ENCODE data around the gene OR2H2.
A peak's percentile ranks its signal among the peaks of the same experiment; 100 is the strongest.

OR2H2 gene

DNA sequence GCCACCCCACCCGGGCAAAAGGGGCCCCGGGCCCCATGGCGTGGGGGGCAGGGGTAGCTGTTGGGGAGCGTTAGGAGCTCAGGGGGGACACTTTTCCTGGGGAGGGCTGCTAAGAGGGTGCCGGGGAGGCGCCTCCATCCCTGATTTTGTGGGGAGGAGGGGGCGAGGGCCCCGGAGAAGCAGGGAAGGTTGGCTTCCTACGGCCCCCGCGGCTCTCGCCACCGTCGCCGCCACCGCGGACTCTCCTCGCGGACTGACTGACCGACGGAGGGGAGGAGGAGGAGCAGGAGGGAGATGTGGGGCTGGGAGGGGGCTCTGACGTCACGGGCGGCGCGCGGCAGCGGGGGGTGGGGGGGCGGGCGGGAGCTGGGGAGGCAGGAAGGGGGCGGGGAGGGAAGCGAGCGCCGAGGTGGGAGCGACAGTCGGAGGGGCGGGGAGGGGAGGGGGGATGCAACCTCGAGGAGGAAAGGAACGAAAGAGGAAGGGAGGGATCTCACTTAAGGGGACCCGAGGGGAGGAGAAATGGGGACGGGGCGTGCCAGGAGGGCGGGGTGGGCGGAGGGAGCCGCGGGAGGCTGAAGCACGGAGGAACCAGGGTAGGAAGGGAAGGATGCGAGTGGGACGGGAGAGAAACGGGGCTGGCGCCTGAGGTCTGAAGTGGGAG lies 43.0 kb downstream of the OR2H2 start:
- TF ChIP-seq, protein P1, sequence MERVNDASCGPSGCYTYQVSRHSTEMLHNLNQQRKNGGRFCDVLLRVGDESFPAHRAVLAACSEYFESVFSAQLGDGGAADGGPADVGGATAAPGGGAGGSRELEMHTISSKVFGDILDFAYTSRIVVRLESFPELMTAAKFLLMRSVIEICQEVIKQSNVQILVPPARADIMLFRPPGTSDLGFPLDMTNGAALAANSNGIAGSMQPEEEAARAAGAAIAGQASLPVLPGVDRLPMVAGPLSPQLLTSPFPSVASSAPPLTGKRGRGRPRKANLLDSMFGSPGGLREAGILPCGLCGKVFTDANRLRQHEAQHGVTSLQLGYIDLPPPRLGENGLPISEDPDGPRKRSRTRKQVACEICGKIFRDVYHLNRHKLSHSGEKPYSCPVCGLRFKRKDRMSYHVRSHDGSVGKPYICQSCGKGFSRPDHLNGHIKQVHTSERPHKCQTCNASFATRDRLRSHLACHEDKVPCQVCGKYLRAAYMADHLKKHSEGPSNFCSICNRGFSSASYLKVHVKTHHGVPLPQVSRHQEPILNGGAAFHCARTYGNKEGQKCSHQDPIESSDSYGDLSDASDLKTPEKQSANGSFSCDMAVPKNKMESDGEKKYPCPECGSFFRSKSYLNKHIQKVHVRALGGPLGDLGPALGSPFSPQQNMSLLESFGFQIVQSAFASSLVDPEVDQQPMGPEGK (CRISPR knock-in tag; IDR thresholded peaks at IDR 0.05; ENCODE audit: borderline replicate concordance) = peak; percentile 72; the same call in 1 of the 2 replicates
- TF ChIP-seq GLIS3 (CRISPR knock-in tag; IDR thresholded peaks at IDR 0.05) = no peak
- TF ChIP-seq ISL1 (CRISPR knock-in tag; IDR thresholded peaks at IDR 0.05) = no peak
- no peak for TF ChIP-seq TCF4 (CRISPR knock-in tag; IDR thresholded peaks at IDR 0.05; ENCODE audit: borderline replicate concordance)
- ATAC-seq = peak; percentile 48

DNA sequence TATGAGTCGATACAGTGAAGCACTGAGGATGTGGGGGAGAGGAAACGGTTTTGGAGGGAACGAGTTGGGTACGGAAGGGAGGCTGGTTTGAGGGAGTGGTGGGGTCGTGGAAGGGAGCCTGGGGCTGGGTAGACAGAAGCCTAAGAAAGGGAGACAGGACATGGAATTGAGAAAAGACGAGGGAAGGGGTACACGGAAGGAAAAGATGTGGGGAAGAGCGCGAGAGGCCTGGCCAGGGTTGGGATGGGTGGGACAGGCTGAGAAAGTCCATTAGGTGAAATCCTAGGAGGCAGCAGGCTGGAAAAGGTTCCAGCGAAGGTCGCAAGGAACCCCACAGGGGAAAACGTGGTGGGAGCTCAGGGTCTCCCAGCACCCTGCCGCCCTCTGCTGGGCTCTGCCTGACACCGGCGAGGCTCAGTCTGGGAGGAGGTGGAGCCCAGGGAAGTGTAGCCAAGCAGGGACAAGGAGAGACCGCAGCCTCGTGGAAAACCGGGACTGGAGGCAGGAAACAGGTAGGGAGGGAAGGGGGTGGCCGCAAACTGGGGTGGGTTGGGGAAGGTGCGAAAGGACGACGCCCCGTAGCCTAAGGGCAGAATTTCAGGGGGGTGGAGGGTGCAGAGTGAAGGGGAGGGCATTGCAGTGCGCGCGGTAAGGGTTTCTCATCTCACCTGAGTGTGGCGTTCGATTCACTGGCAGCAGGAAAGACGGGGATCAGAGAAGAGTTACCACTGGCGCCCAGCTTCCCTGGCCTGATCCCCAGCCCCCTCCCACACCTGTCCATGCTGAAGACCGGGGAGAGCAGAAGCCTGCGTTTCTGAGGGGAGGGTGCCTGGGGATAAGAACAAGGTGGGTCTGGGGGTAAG lies 43.7 kb downstream of the OR2H2 start:
- no peak for TF ChIP-seq SNAI2 (CRISPR knock-in tag; IDR thresholded peaks at IDR 0.05)
- no peak for TF ChIP-seq ZNF565 (CRISPR knock-in tag; conservative IDR thresholded peaks at IDR 0.05; ENCODE audit: low read depth)
- no peak for TF ChIP-seq ZFP30 (CRISPR knock-in tag; IDR thresholded peaks at IDR 0.05)
- TF ChIP-seq, protein P1 (CRISPR knock-in tag; IDR thresholded peaks at IDR 0.05; ENCODE audit: borderline replicate concordance) = no peak
- TF ChIP-seq ZC3H10 (CRISPR knock-in tag; IDR thresholded peaks at IDR 0.05) = no peak
- TF ChIP-seq RARB (CRISPR knock-in tag; IDR thresholded peaks at IDR 0.05) = no peak
- no peak for TF ChIP-seq ZNF70 (CRISPR knock-in tag; IDR thresholded peaks at IDR 0.05)
- TF ChIP-seq, protein P2, sequence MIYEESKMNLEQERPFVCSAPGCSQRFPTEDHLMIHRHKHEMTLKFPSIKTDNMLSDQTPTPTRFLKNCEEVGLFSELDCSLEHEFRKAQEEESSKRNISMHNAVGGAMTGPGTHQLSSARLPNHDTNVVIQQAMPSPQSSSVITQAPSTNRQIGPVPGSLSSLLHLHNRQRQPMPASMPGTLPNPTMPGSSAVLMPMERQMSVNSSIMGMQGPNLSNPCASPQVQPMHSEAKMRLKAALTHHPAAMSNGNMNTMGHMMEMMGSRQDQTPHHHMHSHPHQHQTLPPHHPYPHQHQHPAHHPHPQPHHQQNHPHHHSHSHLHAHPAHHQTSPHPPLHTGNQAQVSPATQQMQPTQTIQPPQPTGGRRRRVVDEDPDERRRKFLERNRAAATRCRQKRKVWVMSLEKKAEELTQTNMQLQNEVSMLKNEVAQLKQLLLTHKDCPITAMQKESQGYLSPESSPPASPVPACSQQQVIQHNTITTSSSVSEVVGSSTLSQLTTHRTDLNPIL (CRISPR knock-in tag; IDR thresholded peaks at IDR 0.05; ENCODE audit: low read depth) = no peak
- no peak for TF ChIP-seq CSDC2 (CRISPR knock-in tag; IDR thresholded peaks at IDR 0.05)
- TF ChIP-seq ZNF8 (CRISPR knock-in tag; IDR thresholded peaks at IDR 0.05) = no peak
- no peak for TF ChIP-seq ESRRG (CRISPR knock-in tag; IDR thresholded peaks at IDR 0.05)
- no peak for TF ChIP-seq ZFP3 (CRISPR knock-in tag; IDR thresholded peaks at IDR 0.05)
- TF ChIP-seq OSR1 (CRISPR knock-in tag; IDR thresholded peaks at IDR 0.05) = no peak
- no peak for TF ChIP-seq ARNTL (CRISPR knock-in tag; IDR thresholded peaks at IDR 0.05; ENCODE audit: borderline replicate concordance, low read depth)
- TF ChIP-seq, protein P3, sequence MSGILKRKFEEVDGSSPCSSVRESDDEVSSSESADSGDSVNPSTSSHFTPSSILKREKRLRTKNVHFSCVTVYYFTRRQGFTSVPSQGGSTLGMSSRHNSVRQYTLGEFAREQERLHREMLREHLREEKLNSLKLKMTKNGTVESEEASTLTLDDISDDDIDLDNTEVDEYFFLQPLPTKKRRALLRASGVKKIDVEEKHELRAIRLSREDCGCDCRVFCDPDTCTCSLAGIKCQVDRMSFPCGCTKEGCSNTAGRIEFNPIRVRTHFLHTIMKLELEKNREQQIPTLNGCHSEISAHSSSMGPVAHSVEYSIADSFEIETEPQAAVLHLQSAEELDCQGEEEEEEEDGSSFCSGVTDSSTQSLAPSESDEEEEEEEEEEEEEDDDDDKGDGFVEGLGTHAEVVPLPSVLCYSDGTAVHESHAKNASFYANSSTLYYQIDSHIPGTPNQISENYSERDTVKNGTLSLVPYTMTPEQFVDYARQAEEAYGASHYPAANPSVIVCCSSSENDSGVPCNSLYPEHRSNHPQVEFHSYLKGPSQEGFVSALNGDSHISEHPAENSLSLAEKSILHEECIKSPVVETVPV (CRISPR knock-in tag; IDR thresholded peaks at IDR 0.05) = no peak
- peak; percentile 74 for ATAC-seq

DNA sequence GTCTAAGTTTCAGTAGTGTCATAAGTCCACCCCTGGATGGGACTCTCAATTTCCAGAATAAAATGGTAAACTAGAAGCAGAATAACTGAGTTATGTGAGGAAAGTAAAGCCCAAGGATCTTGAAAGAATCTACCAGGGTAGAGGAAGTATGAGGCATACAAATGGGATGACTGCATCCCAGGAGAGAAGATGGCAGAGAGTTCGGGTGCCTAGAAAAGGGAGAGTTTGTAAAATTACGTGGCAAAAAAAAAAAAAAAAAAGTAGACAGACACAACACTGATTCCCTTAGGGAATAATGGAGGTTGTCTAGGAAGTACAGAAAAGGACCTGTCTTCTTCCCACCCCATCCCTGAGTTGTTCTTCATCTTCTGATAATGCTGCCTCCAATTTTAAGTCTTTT lies 44.6 kb downstream of the OR2H2 start:
- ATAC-seq = no peak
- TF ChIP-seq ARNTL (CRISPR knock-in tag; IDR thresholded peaks at IDR 0.05; ENCODE audit: borderline replicate concordance, low read depth) = no peak
- no peak for TF ChIP-seq BACH2 (CRISPR knock-in tag; IDR thresholded peaks at IDR 0.05; ENCODE audit: borderline replicate concordance)
- no peak for TF ChIP-seq TCF4 (CRISPR knock-in tag; IDR thresholded peaks at IDR 0.05; ENCODE audit: borderline replicate concordance)
- no peak for TF ChIP-seq ESRRG (CRISPR knock-in tag; IDR thresholded peaks at IDR 0.05)

DNA sequence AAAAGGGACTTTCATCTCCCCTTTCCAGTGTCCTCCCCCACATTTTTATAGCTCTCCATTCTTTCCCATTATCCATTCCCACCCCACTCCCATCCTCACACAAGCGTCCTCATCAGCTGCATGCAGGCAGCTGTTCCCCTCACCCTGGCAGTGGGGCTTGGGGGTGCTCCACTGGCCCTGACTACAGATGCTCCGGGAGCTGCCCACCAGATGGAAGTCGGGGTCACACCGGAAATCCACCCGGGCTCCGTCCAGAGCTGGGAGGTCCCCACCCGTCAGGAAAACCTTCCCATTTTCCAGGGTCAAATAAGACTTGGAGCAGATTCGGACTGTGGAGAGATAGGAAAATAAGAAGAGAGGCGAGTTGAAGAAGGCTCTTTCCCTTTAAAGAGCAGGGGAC lies 45.4 kb downstream of the OR2H2 start:
- no peak for TF ChIP-seq SNAI2 (CRISPR knock-in tag; IDR thresholded peaks at IDR 0.05)
- TF ChIP-seq GLIS3 (CRISPR knock-in tag; IDR thresholded peaks at IDR 0.05) = no peak
- TF ChIP-seq CSDC2 (CRISPR knock-in tag; IDR thresholded peaks at IDR 0.05) = no peak
- TF ChIP-seq ESRRG (CRISPR knock-in tag; IDR thresholded peaks at IDR 0.05) = no peak
- TF ChIP-seq OSR1 (CRISPR knock-in tag; IDR thresholded peaks at IDR 0.05) = no peak
- TF ChIP-seq, protein P4, sequence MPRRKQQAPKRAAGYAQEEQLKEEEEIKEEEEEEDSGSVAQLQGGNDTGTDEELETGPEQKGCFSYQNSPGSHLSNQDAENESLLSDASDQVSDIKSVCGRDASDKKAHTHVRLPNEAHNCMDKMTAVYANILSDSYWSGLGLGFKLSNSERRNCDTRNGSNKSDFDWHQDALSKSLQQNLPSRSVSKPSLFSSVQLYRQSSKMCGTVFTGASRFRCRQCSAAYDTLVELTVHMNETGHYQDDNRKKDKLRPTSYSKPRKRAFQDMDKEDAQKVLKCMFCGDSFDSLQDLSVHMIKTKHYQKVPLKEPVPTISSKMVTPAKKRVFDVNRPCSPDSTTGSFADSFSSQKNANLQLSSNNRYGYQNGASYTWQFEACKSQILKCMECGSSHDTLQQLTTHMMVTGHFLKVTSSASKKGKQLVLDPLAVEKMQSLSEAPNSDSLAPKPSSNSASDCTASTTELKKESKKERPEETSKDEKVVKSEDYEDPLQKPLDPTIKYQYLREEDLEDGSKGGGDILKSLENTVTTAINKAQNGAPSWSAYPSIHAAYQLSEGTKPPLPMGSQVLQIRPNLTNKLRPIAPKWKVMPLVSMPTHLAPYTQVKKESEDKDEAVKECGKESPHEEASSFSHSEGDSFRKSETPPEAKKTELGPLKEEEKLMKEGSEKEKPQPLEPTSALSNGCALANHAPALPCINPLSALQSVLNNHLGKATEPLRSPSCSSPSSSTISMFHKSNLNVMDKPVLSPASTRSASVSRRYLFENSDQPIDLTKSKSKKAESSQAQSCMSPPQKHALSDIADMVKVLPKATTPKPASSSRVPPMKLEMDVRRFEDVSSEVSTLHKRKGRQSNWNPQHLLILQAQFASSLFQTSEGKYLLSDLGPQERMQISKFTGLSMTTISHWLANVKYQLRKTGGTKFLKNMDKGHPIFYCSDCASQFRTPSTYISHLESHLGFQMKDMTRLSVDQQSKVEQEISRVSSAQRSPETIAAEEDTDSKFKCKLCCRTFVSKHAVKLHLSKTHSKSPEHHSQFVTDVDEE (CRISPR knock-in tag; IDR thresholded peaks at IDR 0.05) = no peak
- TF ChIP-seq PPARA (CRISPR knock-in tag; IDR thresholded peaks at IDR 0.05; ENCODE audit: borderline replicate concordance) = no peak
- TF ChIP-seq ZNF565 (CRISPR knock-in tag; conservative IDR thresholded peaks at IDR 0.05; ENCODE audit: low read depth) = no peak
- no peak for TF ChIP-seq ZNF70 (CRISPR knock-in tag; IDR thresholded peaks at IDR 0.05)
- no peak for TF ChIP-seq ZC3H10 (CRISPR knock-in tag; IDR thresholded peaks at IDR 0.05)
- no peak for ATAC-seq
